Testis (tissue), 3 donors: ENCODE results near the gene C1QTNF12. TPM values are rescaled to one million over a fixed set of nuclear protein-coding genes. Genes with fewer than 3 reads are reported as not detected.

Experiments
- DNase-seq: peaks from one replicate; pipeline ENCODE4 v3.0.0-alpha.2; 2019
- H3K27ac ChIP-seq, 2 donors: fragments of 200-600 bp; sonication (generic); one replicate each; pipeline ENCODE4 v1.5.1; 2019
- H3K27me3 ChIP-seq: fragments of 200-600 bp; sonication (generic); one replicate; pipeline ENCODE4 v1.5.1; 2019
- H3K36me3 ChIP-seq: fragments of 200-600 bp; sonication (generic); one replicate; pipeline ENCODE4 v1.5.1; 2017; ENCODE audit warnings: low read depth; ENCODE audit errors: missing control alignments
- H3K4me1 ChIP-seq: fragments of 200-600 bp; sonication (generic); one replicate; pipeline ENCODE4 v1.5.1; 2019
- H3K4me3 ChIP-seq, 2 donors: fragments of 200-600 bp; sonication (generic); one replicate each; pipeline ENCODE4 v1.5.1; 2017 to 2019
- H3K9me3 ChIP-seq: fragments of 200-600 bp; sonication (generic); one replicate; pipeline ENCODE4 v1.5.1; 2017
- CTCF ChIP-seq, 3 experiments: fragments of 450-650 bp in 2 of 3; fragments of 200-600 bp in 1 of 3; sonication (generic) in 1 of 3; IDR thresholded peaks; one replicate each; pipeline ENCODE4 v1.5.1; 2016 to 2019; ENCODE audit warnings: antibody characterized with exemption in 3 of 3, mild to moderate bottlenecking in 2 of 3, moderate library complexity in 1 of 3
- POLR2A ChIP-seq: fragments of 450-650 bp; IDR thresholded peaks from one replicate; pipeline ENCODE4 v1.6.1; 2017; ENCODE audit warnings: antibody characterized with exemption, mild to moderate bottlenecking, moderate library complexity
- WGBS, 2 donors: methylation state at CpG; one replicate each; pipeline ENCODE4 v1.1.5; 2018; 5-methylcytosine and 5-hydroxymethylcytosine counted together
- intact Hi-C: fragments of 100-400 bp; cut with DNase I; formaldehyde crosslinking; loops from one replicate; pipeline ENCODE4 v1.15.1; 2023; ENCODE audit warnings: low total_unique reads
- polyA plus RNA-seq: library from polyadenylated mRNA; stranded (reverse); fragments of 350-450 nt; fragmentation: Illumina TruSeq; extraction: RNeasy Lipid Tissue Mini Kit (QIAGEN cat#74804); gene quantifications from one replicate; pipeline ENCODE4 v1.2.3, GENCODE V29; 2014; ENCODE audit warnings: low read depth, low replicate concordance; ENCODE audit not compliant: insufficient read depth
- total RNA-seq, 2 donors: library from RNA; depleted of rRNA; stranded (reverse); fragments of >200 nt; gene quantifications; one replicate each; pipeline ENCODE4 v1.2.3, GENCODE V29; 2016

C1QTNF12 gene
- total and polyA plus RNA-seq, 3 donors from 2014 or later: 2.7 to 7.7 (median 4.7) TPM

DNA sequence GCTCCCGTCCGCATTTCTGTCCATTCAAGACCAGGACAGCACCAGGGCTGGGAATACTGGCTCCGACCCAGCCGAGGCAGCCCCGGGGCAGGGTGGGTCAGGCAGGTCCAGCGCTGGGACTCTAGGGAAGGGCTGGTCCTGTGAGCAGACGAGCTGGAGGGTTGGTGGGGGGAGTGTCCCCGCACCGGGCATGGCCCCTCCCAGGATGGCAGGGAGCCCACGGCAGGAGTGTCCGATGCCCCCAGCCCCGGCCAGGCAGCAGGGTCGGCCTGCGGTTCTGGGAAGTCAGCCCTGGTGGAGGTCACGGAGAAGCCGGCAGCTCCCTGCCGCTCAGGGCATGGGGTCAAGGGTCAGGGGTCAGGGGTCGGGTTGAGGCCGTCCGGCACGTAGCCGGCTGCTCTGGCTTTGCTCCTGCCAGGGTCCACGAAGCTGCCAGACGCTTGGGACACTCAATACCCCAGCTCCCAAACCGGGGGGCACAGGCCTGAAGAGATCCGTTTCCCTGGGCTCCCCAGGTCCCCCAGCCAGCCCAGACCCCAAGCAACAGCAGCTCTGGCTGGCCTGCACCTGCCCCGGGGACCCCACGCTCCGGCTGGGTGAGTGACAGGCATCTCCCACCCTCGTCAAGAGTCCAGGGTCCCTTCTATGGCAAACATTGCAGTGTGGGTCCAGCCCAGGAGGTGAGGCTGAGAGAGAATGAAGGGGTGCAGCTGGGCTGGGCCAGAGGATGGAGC, 6.7 kb downstream of the C1QTNF12 start:
- Histone ChIP-seq H3K9me3 (no peaks in the 10 kb centered on the region), H3K36me3 (no peaks in the 10 kb centered on the region), H3K27ac (no peak overlapping the region), H3K4me3 (no peak overlapping the region), H3K4me1 (no peaks in the 10 kb centered on the region), H3K27me3 (no peaks in the 10 kb centered on the region)
- TF ChIP-seq POLR2A (no peak), CTCF (IDR thresholded peaks at IDR 0.05) (no peak)
- DNase-seq: no peak
- intact Hi-C loops: loop anchor here (10.0 kb wide), 1 partner anchor 115 kb away; no protein-coding TSS in a partner anchor
- 48% methylated on average over 30 of the region's 30 CpGs; no CpG with 5 or more reads in 1 of the 2 donors for WGBS, 2 donors

DNA sequence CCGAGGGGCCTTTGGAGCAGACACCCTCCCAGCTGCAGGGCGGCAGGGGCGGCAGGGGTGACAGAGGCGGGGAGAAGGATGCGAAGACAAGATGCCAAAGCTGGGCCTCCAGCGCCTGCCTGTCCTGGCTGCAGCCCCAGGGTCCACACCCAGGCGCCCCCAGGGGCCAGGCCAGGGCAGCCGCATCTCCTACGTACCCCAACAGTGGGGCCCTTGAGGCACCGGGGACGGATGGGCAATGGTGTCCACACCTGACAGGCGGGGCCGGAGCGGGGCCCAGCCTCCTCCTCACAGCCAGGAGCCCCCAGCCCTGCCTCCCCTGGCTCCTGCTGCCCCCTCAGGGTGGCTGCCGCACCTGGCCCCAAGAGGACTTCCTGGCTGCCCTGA, 7.3 kb downstream of the C1QTNF12 start:
- Histone ChIP-seq H3K27ac (no peak overlapping the region), H3K9me3 (no peaks in the 10 kb centered on the region), H3K27me3 (no peaks in the 10 kb centered on the region), H3K36me3 (no peaks in the 10 kb centered on the region), H3K4me3 (no peak overlapping the region), H3K4me1 (no peaks in the 10 kb centered on the region)
- DNase-seq: no peak
- 67% methylated on average over 15 of the region's 15 CpGs; no CpG with 5 or more reads in 1 of the 2 donors for WGBS, 2 donors
- intact Hi-C loops: no loop called here
- TF ChIP-seq CTCF (IDR thresholded peaks at IDR 0.05): no peak
- TF ChIP-seq POLR2A: no peak

GRCh38 chr1:1238702-1239178, 7.8 kb downstream of the C1QTNF12 start:
- no peak for DNase-seq
- no peaks in the 10 kb centered on the region for H3K9me3 ChIP-seq
- no peaks in the 10 kb centered on the region for H3K27me3 ChIP-seq
- H3K4me1 ChIP-seq: no peaks in the 10 kb centered on the region
- WGBS, 2 donors: 73 to 81% methylated on average over 9 to 15 of the region's 19 CpGs
- H3K27ac ChIP-seq: no peak overlapping the region
- intact Hi-C loops: no loop called here
- no peak for TF ChIP-seq POLR2A
- no peak for TF ChIP-seq CTCF (IDR thresholded peaks at IDR 0.05)
- no peak overlapping the region for H3K4me3 ChIP-seq
- no peaks in the 10 kb centered on the region for H3K36me3 ChIP-seq

GRCh38 chr1:1237874-1238701, 8.4 kb downstream of the C1QTNF12 start:
- H3K9me3 ChIP-seq: no peaks in the 10 kb centered on the region
- DNase-seq: no peak
- 54 to 77% methylated on average over 10 to 47 of the region's 48 CpGs for WGBS, 2 donors
- no peaks in the 10 kb centered on the region for H3K4me1 ChIP-seq
- no peak overlapping the region for H3K4me3 ChIP-seq
- H3K36me3 ChIP-seq: no peaks in the 10 kb centered on the region
- H3K27me3 ChIP-seq: no peaks in the 10 kb centered on the region
- H3K27ac ChIP-seq: no peak overlapping the region
- intact Hi-C loops: no loop called here
- no peak for TF ChIP-seq POLR2A
- no peak for TF ChIP-seq CTCF (IDR thresholded peaks at IDR 0.05)
